OCI-LY7 (cell line): ENCODE data around the gene MAGEA8.
"Not testable (repeated sequence)": the region's sequence is repeated elsewhere in the genome, so short reads cannot be mapped to it uniquely, and the experiment has no call there.

ENCODE experiments used
- CTCF ChIP-seq: fragments of 200-600 bp; sonication (generic); conservative IDR thresholded peaks from 2 replicates; pipeline ENCODE4 v1.5.1; 2014; ENCODE audit warnings: mild to moderate bottlenecking, antibody characterized with exemption, low read length, moderate library complexity, mixed read lengths
- EZH2phosphoT487 ChIP-seq: fragments of 200-600 bp; sonication (generic); IDR thresholded peaks from 2 replicates; pipeline ENCODE4 v1.6.1; 2018; ENCODE audit warnings: low read depth, borderline replicate concordance, mild to moderate bottlenecking, mixed run types, antibody characterized with exemption, low read length, moderate library complexity, mixed read lengths

DNA sequence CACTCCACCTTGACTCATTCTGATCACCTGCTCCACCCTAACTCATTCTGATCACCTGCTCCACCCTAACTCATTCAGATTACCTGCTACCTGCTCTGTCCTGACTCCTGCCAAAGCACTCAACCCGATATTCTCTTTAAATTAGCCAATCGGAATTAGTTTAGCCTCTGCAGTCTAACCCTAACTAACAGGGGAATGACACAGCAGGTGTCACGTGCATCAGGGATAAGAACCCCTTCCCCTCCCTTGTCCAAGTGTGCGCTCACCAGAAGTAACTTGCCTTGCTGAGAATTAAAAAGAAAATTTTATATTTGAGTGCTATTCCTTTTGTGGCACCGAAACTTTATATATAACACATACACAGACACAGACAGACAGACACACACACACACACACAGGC lies 44.3 kb upstream of the MAGEA8 start:
- TF ChIP-seq CTCF, EZH2phosphoT487: not testable (repeated sequence)
